Measurements from ENCODE around the gene C5orf15. TPM values are rescaled to one million over a fixed set of nuclear protein-coding genes. Genes with fewer than 3 reads are reported as not detected.

Gene C5orf15
- total and polyA plus RNA-seq, 2 experiments from 2014 or later = 37.7 to 61.4 TPM

- TF ChIP-seq ZNF462 (CRISPR knock-in tag; IDR thresholded peaks at IDR 0.05) (no peak), POLR2AphosphoS5 (IDR thresholded peaks at IDR 0.05; ENCODE audit: low read depth) (no peak)
Observed at GRCh38 chr5:133925866-133926488, 42.4 kb downstream of the C5orf15 start (continued).

DNA sequence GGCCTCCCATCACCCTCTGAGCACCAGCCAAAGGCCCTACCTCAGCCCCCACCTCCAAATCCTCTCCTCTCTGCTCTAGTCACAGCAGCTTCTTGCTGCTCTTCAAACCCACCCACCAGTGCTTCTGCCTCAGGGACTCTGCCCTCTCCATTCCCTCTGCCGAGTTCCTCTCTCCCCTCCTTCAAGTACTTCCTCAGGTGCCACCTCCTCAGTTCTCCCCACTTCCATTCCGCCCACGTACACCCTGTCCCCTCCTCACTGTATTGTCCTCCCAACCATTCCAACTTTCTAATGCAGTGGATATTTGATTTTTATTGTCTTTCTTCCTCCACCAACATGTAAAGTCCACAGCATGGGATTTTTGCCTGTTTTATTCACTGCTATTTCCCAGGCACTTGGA is 43.2 kb downstream of the C5orf15 start:
- Mint-ChIP-seq H3K9me3 (no peaks in the 10 kb centered on the region), H3K27me3 (ENCODE audit: insufficient read depth, low read depth, poor library complexity) (peaks cover 8% of the 10 kb centered on the region), H3K27ac (no peak overlapping the region), H3K36me3 (ENCODE audit: low read depth) (no peaks in the 10 kb centered on the region), H3K4me1 (peaks cover 13% of the 10 kb centered on the region), H3K4me3 (no peak overlapping the region)
- Histone ChIP-seq H3K27me3 (ENCODE audit: insufficient read depth) (no peaks in the 10 kb centered on the region), H3K36me3 (ENCODE audit: insufficient read depth) (no peaks in the 10 kb centered on the region), H3K4me1 (ENCODE audit: insufficient read depth) (no peaks in the 10 kb centered on the region), H3K27ac (ENCODE audit: low read depth) (no peak overlapping the region), H4K20me1 (replicated peaks; ENCODE audit: insufficient read depth) (no peaks in the 10 kb centered on the region), H3K4me3 (no peak overlapping the region), H3K4me2 (no peak overlapping the region), H3K79me2 (replicated peaks; ENCODE audit: insufficient read depth) (no peaks in the 10 kb centered on the region), H3F3A (replicated peaks; ENCODE audit: low read depth) (no peaks in the 10 kb centered on the region), H3K9me2 (ENCODE audit: insufficient read depth) (no peaks in the 10 kb centered on the region), H2AFZ (no peak overlapping the region)
- DNase-seq (ENCODE audit: low spot score) (no peak), ATAC-seq (no peak)
- TF ChIP-seq, protein P1, sequence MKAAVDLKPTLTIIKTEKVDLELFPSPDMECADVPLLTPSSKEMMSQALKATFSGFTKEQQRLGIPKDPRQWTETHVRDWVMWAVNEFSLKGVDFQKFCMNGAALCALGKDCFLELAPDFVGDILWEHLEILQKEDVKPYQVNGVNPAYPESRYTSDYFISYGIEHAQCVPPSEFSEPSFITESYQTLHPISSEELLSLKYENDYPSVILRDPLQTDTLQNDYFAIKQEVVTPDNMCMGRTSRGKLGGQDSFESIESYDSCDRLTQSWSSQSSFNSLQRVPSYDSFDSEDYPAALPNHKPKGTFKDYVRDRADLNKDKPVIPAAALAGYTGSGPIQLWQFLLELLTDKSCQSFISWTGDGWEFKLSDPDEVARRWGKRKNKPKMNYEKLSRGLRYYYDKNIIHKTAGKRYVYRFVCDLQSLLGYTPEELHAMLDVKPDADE (IDR thresholded peaks at IDR 0.05) = no peak
- no peak for TF ChIP-seq ZNF331 (CRISPR knock-in tag; IDR thresholded peaks at IDR 0.05; ENCODE audit: low read depth)
- no peak for TF ChIP-seq NANOG (IDR thresholded peaks at IDR 0.05; ENCODE audit: borderline replicate concordance)
- TF ChIP-seq ZNF462 (CRISPR knock-in tag; IDR thresholded peaks at IDR 0.05) = no peak
- TF ChIP-seq JUNB (IDR thresholded peaks at IDR 0.05; ENCODE audit: unreplicated experiment) = no peak
